Hepatocyte (in vitro differentiated cells): ENCODE measurements around the gene ZAR1L. TPM values are rescaled to one million over a fixed set of nuclear protein-coding genes. Genes with fewer than 3 reads are reported as not detected.

Experiments used
- DNase-seq: peaks from one replicate; pipeline ENCODE4 v3.0.0-alpha.2; 2016; ENCODE audit warnings: low spot score
- H2AFZ ChIP-seq: fragments of 200-600 bp; sonication (generic); 2 replicates; pipeline ENCODE4 v1.6.0; 2016; ENCODE audit warnings: antibody characterized with exemption, mild to moderate bottlenecking
- H3K27ac ChIP-seq: fragments of 200-600 bp; sonication (generic); 2 replicates; pipeline ENCODE4 v1.5.1; 2016; ENCODE audit warnings: mild to moderate bottlenecking
- H3K27me3 ChIP-seq: fragments of 200-600 bp; sonication (generic); 2 replicates; pipeline ENCODE4 v1.6.1; 2016
- H3K36me3 ChIP-seq: fragments of 200-600 bp; sonication (generic); replicated peaks from 2 replicates; pipeline ENCODE4 v1.5.1; 2016; ENCODE audit warnings: low read depth; ENCODE audit not compliant: insufficient read depth
- H3K4me1 ChIP-seq: fragments of 200-600 bp; sonication (generic); 2 replicates; pipeline ENCODE4 v1.5.1; 2016; ENCODE audit warnings: mild to moderate bottlenecking, moderate library complexity; ENCODE audit not compliant: insufficient read depth
- H3K4me2 ChIP-seq: fragments of 200-600 bp; sonication (generic); 2 replicates; pipeline ENCODE4 v1.6.0; 2016
- H3K4me3 ChIP-seq: fragments of 200-600 bp; sonication (generic); 2 replicates; pipeline ENCODE4 v1.5.1; 2016; ENCODE audit warnings: mild to moderate bottlenecking
- H3K79me2 ChIP-seq: fragments of 200-600 bp; sonication (generic); 2 replicates; pipeline ENCODE4 v1.6.0; 2017; ENCODE audit warnings: mild to moderate bottlenecking
- H3K9me2 ChIP-seq: fragments of 200-600 bp; sonication (generic); replicated peaks from 2 replicates; pipeline ENCODE4 v1.6.0; 2017; ENCODE audit warnings: mild to moderate bottlenecking; ENCODE audit not compliant: insufficient read depth
- H3K9me3 ChIP-seq: fragments of 200-600 bp; sonication (generic); 2 replicates; pipeline ENCODE4 v1.5.1; 2016; ENCODE audit warnings: low read depth, mild to moderate bottlenecking
- H4K20me1 ChIP-seq: fragments of 200-600 bp; sonication (generic); 2 replicates; pipeline ENCODE4 v1.6.0; 2016; ENCODE audit warnings: mild to moderate bottlenecking; ENCODE audit not compliant: insufficient read depth, poor library complexity, severe bottlenecking
- EZH2 ChIP-seq: fragments of 200-600 bp; sonication (generic); IDR thresholded peaks from 2 replicates; pipeline ENCODE4 v1.6.1; 2016; ENCODE audit warnings: antibody characterized with exemption, mild to moderate bottlenecking, borderline replicate concordance
- EZH2phosphoT487 ChIP-seq: fragments of 200-600 bp; sonication (generic); IDR thresholded peaks from one replicate; pipeline ENCODE4 v1.6.1; 2018; ENCODE audit warnings: antibody characterized with exemption, mild to moderate bottlenecking, low read depth, moderate library complexity; ENCODE audit not compliant: unreplicated experiment, severe bottlenecking
- WGBS: methylation state at CpG from one replicate; pipeline ENCODE4 v1.1.6; 2016; ENCODE audit warnings: low lambda C conversion rate; ENCODE audit errors: missing lambda C conversion rate; 5-methylcytosine and 5-hydroxymethylcytosine counted together
- polyA plus RNA-seq: library from polyadenylated mRNA; unstranded; fragments of >200 nt; fragmentation: Nextera tagmentation; extraction: Ambion mirVana; gene quantifications from 2 replicates; pipeline ENCODE4 v1.2.1, GENCODE V29; 2016
- total RNA-seq: library from RNA; depleted of rRNA; stranded (reverse); fragments of >200 nt; gene quantifications from 2 replicates; pipeline ENCODE4 v1.2.3, GENCODE V29; 2014
- TF ChIP-seq, protein P1 (sequence below): fragments of 200-600 bp; sonication (generic); IDR thresholded peaks from 2 replicates; pipeline ENCODE4 v1.5.1; 2016; ENCODE audit warnings: antibody characterized with exemption, mild to moderate bottlenecking; ENCODE audit not compliant: poor library complexity

Gene ZAR1L
- total and polyA plus RNA-seq, 2 experiments from 2014 or later = not detected

DNA sequence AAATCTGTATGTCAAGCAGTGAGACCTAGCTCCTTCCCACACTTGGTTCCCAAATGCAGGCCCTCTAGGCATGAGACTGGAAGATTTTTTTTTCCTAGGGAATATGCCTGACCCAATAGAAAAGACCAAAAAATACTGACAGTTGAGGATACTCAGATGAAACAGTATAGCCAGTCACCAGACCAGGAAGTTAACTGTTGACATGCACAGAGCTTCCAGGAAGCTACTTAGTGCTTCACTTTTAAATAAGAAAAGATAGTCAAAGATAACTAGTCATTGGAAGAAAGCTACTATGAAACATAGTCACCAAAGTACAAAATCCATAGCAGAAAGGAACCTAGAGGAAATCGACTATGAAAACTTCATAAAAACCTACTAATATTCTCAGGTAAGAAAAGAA, 32.5 kb upstream of the ZAR1L start:
- Histone ChIP-seq H3K4me2 (no peak overlapping the region), H3K9me2 (no peaks in the 10 kb centered on the region), H3K9me3 (no peaks in the 10 kb centered on the region), H3K36me3 (no peaks in the 10 kb centered on the region), H4K20me1 (no peaks in the 10 kb centered on the region), H3K4me3 (no peak overlapping the region), H2AFZ (no peak overlapping the region), H3K27ac (no peak overlapping the region), H3K79me2 (no peaks in the 10 kb centered on the region), H3K4me1 (no peaks in the 10 kb centered on the region), H3K27me3 (no peaks in the 10 kb centered on the region)
- WGBS = 100% methylated on average over 1 of the region's 1 CpG
- TF ChIP-seq, protein P1, sequence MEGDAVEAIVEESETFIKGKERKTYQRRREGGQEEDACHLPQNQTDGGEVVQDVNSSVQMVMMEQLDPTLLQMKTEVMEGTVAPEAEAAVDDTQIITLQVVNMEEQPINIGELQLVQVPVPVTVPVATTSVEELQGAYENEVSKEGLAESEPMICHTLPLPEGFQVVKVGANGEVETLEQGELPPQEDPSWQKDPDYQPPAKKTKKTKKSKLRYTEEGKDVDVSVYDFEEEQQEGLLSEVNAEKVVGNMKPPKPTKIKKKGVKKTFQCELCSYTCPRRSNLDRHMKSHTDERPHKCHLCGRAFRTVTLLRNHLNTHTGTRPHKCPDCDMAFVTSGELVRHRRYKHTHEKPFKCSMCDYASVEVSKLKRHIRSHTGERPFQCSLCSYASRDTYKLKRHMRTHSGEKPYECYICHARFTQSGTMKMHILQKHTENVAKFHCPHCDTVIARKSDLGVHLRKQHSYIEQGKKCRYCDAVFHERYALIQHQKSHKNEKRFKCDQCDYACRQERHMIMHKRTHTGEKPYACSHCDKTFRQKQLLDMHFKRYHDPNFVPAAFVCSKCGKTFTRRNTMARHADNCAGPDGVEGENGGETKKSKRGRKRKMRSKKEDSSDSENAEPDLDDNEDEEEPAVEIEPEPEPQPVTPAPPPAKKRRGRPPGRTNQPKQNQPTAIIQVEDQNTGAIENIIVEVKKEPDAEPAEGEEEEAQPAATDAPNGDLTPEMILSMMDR = no peak
- TF ChIP-seq EZH2phosphoT487 = no peak
- TF ChIP-seq EZH2 = no peak
- DNase-seq = no peak

DNA sequence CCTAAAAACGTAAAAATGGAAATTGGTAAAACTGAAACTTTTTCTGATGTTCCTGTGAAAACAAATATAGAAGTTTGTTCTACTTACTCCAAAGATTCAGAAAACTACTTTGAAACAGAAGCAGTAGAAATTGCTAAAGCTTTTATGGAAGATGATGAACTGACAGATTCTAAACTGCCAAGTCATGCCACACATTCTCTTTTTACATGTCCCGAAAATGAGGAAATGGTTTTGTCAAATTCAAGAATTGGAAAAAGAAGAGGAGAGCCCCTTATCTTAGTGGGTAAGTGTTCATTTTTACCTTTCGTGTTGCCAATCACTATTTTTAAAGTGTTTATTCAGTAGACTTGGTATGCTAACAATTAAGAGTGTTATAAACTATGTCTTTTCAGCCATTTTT, 25.8 kb upstream of the ZAR1L start:
- H3K9me3 ChIP-seq = no peaks in the 10 kb centered on the region
- TF ChIP-seq EZH2phosphoT487 = no peak
- no peak for TF ChIP-seq EZH2
- TF ChIP-seq, protein P1 = no peak
- WGBS = 96% methylated on average over 3 of the region's 3 CpGs

DNA sequence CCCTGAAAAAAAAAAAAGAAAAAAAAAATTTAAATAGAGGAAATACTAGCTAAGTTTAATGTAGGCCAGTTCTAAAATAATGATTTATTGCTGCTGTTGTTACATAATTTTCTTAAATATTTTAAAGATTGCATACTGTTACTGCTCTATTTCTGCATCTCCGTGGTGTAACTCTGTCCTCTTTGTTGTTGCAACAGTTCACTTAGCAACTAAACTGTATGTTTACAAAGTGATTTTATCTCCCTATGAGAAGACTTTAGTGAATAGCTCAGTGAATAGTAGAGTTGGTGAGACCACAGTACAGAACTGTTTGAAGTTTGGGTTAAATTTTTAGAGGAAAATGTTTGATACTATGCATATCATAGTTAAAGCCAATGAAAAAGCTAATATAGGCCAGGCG, 19.5 kb upstream of the ZAR1L start:
- H3K9me2 ChIP-seq = no peaks in the 10 kb centered on the region
- DNase-seq = no peak
- no peaks in the 10 kb centered on the region for H3K27me3 ChIP-seq
- no peaks in the 10 kb centered on the region for H3K79me2 ChIP-seq
- no peaks in the 10 kb centered on the region for H3K9me3 ChIP-seq
- H3K27ac ChIP-seq = no peak overlapping the region
- TF ChIP-seq, protein P1 = no peak
- TF ChIP-seq EZH2phosphoT487 (no peak), EZH2 (no peak)
- H2AFZ ChIP-seq = no peak overlapping the region
- no peaks in the 10 kb centered on the region for H3K4me1 ChIP-seq
- no peaks in the 10 kb centered on the region for H3K36me3 ChIP-seq
- no peak overlapping the region for H3K4me3 ChIP-seq
- no peaks in the 10 kb centered on the region for H4K20me1 ChIP-seq
- whole genome bisulfite sequencing = 88% methylated on average over 2 of the region's 2 CpGs
- H3K4me2 ChIP-seq = no peak overlapping the region

More for the DNA sequence above, 25.8 kb upstream of the ZAR1L start:
- H4K20me1 ChIP-seq = no peaks in the 10 kb centered on the region
- no peaks in the 10 kb centered on the region for H3K9me2 ChIP-seq
- H3K4me3 ChIP-seq = no peak overlapping the region
- no peak overlapping the region for H3K27ac ChIP-seq
- H3K4me2 ChIP-seq = no peak overlapping the region
- no peak for DNase-seq
- no peaks in the 10 kb centered on the region for H3K79me2 ChIP-seq
- H3K27me3 ChIP-seq = no peaks in the 10 kb centered on the region
- no peak overlapping the region for H2AFZ ChIP-seq
- no peaks in the 10 kb centered on the region for H3K36me3 ChIP-seq
- H3K4me1 ChIP-seq = no peaks in the 10 kb centered on the region

DNA sequence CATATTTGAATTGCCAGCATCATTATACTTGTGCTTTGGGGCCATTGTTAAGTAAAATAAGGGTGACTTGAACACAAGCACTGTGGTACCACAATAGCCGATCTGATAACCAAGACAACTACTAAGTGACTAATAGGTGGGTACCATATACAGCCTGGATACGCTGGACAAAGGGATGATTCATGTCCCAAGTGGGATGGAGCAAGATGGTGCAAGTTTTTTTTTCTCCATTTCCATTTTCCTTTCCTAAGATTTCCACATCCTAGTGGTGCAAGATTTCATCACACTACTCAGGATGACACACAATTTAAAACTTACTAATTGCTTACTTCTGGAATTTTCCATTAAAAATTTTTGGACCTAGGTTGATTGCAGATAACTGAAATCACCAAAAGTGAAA, 15.3 kb upstream of the ZAR1L start:
- H4K20me1 ChIP-seq = no peaks in the 10 kb centered on the region
- no peak for DNase-seq
- H3K4me1 ChIP-seq = no peaks in the 10 kb centered on the region
- no peak overlapping the region for H3K4me3 ChIP-seq
- TF ChIP-seq, protein P1 = no peak
- TF ChIP-seq EZH2phosphoT487 (no peak), EZH2 (no peak)
- H3K9me2 ChIP-seq = no peaks in the 10 kb centered on the region
- no peak overlapping the region for H2AFZ ChIP-seq
- H3K27me3 ChIP-seq = no peaks in the 10 kb centered on the region
- H3K4me2 ChIP-seq = no peak overlapping the region
- WGBS = 92% methylated on average over 2 of the region's 2 CpGs
- H3K27ac ChIP-seq = no peak overlapping the region
- H3K79me2 ChIP-seq = no peaks in the 10 kb centered on the region
- no peaks in the 10 kb centered on the region for H3K9me3 ChIP-seq
- no peaks in the 10 kb centered on the region for H3K36me3 ChIP-seq
